Keratinocyte (primary cell): ENCODE measurements around the gene NRG2.

ENCODE experiments used
- CTCF ChIP-seq, 3 experiments: IDR thresholded peaks in 1 of 3; conservative IDR thresholded peaks in 1 of 3; optimal IDR thresholded peaks in 1 of 3; 2 replicates in 2 of 3; 3 replicates in 1 of 3; pipeline versions ENCODE3 to v1.5.1; 2011; ENCODE audit warnings: low read length in 3 of 3, mild to moderate bottlenecking in 3 of 3, moderate library complexity in 2 of 3, control low read depth in 1 of 3, inconsistent platforms in 1 of 3; ENCODE audit not compliant: insufficient read depth in 2 of 3; ENCODE audit errors: extremely low read depth in 1 of 3
- EZH2 ChIP-seq: IDR thresholded peaks from one replicate; pipeline ENCODE4 v1.6.1; 2012; ENCODE audit warnings: inconsistent platforms, mild to moderate bottlenecking, low read length, moderate library complexity

- no peak for TF ChIP-seq CTCF (optimal IDR thresholded peaks at IDR 0.05 in 1 of 3, IDR thresholded peaks at IDR 0.05 in 1 of 3, conservative IDR thresholded peaks at IDR 0.05 in 1 of 3; ENCODE audit: extremely low read depth in 1 of 3, insufficient read depth in 2 of 3, low read length in 3 of 3)
- TF ChIP-seq EZH2 = no peak
Observed at GRCh38 chr5:139806111-139806510, 237.0 kb downstream of the NRG2 start.
